GM15510 (cell line): ENCODE results near the gene UNC80.

Experiments
- POLR2A ChIP-seq: IDR thresholded peaks from 3 replicates; pipeline ENCODE4 v1.6.1; 2011; ENCODE audit warnings: borderline replicate concordance; ENCODE audit not compliant: insufficient read length; ENCODE audit errors: extremely low read depth

Gene UNC80

GRCh38 chr2:209933499-209934483, 162.2 kb downstream of the UNC80 start:
- TF ChIP-seq POLR2A = no peak

GRCh38 chr2:209936106-209936666, 164.6 kb downstream of the UNC80 start:
- no peak for TF ChIP-seq POLR2A

- no peak for TF ChIP-seq POLR2A
Measured at GRCh38 chr2:209937893-209938292, 166.3 kb downstream of the UNC80 start.

DNA sequence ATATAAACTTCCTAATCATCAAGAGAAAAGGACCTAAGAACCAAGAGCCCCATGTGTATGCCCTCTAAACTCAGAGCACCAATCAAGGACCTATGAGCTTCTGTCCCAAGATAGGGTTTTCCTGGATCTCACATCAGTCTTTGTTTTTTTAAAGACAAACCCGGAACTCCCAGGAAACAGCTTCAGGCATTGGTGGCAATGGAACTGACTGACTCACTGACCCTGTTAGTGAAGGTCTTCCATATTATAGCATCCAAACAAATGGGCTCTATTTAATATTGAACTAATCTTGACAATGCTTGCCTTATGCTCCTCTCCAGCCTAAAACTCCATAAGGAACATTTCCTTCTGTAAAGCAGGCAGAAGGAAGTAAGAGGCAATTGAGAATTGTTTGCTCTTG, 167.3 kb downstream of the UNC80 start:
- TF ChIP-seq POLR2A = no peak

DNA sequence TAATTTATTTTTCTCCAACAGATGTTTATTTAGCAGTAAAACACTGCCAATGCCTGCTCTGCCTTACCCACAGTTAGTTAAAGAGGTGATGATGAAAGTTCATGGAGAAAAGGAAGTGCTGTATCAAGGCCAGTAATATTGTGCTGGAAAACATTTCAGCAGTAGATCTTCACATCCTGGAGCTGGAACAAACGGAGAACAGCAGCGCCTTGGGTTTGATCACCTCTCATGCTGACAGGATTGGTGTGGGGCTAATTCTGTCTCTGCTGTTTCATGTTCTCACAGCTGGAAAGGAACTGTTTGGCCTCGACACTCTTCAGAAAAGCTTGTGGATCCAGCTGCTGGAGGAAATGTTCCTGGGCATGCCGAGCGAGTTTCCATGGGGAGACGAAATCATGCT, 169.3 kb downstream of the UNC80 start:
- no peak for TF ChIP-seq POLR2A

DNA sequence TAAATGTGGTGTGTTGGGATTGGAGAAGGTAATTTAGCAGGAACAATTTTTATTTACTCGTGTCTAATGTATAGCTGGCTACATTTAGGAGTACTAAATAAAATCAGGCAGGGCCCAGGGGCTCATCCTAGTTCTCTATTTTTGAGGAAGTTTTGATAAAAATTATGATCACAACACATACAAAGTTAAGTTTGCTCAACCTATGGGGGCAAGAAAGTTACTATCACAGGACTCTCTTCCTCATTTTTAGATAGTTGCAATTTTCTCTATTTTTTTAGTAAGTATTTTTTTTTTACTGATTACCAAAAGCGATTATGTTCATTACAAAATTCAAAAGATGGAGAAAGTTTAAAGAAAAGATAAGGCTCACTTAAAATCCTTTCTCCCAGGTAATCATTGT, 170.8 kb downstream of the UNC80 start:
- no peak for TF ChIP-seq POLR2A

- no peak for TF ChIP-seq POLR2A
Measured at GRCh38 chr2:209942936-209943605, 171.4 kb downstream of the UNC80 start.

- TF ChIP-seq POLR2A = no peak
Measured at GRCh38 chr2:209943776-209944175, 172.1 kb downstream of the UNC80 start.

GRCh38 chr2:209946539-209946938, 174.9 kb downstream of the UNC80 start:
- no peak for TF ChIP-seq POLR2A

DNA sequence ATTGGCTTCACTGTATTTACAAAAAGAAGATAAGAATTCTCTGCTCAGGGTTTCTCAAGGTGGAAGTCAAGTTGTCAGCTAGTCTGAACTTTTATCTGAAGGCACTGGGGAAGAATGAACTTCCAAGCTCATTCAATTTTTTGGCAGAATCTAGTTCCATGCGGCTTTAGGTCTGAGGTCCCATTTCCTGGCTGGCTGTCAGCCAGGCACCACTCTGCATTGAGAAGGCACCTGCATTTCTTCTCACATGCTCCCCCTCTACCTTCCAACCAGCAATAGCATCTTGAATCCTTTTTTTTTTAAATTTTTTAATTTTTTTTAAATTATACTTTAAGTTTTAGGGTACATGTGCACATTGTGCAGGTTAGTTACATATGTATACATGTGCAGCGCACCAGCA, 184.6 kb downstream of the UNC80 start:
- no peak for TF ChIP-seq POLR2A

DNA sequence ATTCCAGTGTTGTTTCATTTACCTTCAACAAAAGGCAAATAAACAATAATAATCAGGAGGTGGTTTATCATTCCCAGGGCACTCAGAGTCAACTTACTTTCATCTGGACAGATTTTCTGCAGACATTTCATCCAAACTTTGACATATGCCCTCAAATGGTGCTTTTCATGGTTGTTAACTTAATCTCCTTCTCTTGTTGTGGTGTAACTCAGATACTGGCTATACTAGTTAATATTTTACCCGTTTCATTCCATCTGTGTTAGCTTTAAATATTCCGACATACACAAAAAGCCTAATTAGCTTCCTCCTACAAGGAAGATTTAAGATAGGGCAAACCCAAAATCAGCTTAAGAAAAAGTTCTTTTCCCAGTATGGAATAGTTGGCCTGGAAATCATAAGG, 186.4 kb downstream of the UNC80 start:
- no peak for TF ChIP-seq POLR2A

- no peak for TF ChIP-seq POLR2A
Measured at GRCh38 chr2:209960045-209960444, 188.4 kb downstream of the UNC80 start.

DNA sequence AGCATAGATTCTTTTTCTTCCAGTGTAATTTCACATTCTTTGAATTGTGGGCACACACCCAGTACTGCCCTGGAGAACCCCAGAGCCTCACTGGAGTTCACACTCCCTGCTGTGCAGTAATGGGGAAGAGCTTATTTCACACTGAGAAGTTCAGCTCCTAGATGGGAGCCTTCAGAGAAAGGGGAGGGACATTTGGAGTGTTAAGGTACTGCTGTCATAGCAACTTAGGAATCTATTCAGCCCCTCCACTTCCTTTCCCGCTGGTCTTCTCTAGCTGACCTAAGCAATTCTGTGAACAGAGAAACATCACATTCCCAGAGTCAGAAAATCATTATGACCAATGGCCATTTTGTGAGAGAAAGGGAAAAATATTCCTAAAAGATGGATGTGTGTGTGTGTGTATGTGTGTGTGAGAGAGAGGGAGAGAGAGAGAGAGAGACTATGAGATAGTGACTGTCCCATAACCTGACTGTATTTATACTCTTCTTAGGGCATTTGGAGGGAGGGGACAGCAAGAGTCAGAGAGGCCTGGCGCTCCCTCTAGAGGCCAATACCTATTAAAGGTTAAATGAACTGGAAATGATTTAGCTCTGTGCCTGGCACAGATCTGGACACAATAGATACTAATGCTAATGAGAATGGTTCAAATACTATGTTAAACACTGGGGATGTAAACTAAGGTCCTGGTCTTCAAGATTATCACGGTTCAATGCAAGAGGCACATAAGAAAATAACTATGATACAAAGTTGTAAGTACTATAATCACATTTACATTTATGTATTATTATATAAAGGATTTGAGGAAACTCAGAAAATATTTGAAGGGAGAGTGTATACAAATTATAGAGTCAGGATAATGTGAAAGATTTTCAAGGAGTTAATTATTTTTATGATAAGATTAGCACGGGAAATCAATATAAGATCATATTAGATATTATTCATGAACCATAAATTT, 189.3 kb downstream of the UNC80 start:
- no peak for TF ChIP-seq POLR2A

- TF ChIP-seq POLR2A = no peak
Measured at GRCh38 chr2:209965723-209966122, 194.1 kb downstream of the UNC80 start.
